H9 (cell line): ENCODE results near the gene SLC25A12. TPM values are rescaled to one million over a fixed set of nuclear protein-coding genes. Genes with fewer than 3 reads are reported as not detected.

Source experiments
- DNase-seq: peaks from one replicate; pipeline ENCODE4 v3.0.0-alpha.2; 2017
- H2AFZ ChIP-seq: one replicate; pipeline ENCODE4 v1.6.1; 2013; ENCODE audit warnings: mild to moderate bottlenecking, low read length, control low read depth, moderate library complexity
- H2AK5ac ChIP-seq: 2 replicates; pipeline ENCODE4 v1.6.1; 2013; ENCODE audit warnings: low read length, control low read depth, mixed read lengths; ENCODE audit not compliant: insufficient read length
- H2BK120ac ChIP-seq: one replicate; pipeline ENCODE4 v1.6.1; 2013; ENCODE audit warnings: low read depth, mild to moderate bottlenecking, low read length, control low read depth, inconsistent platforms; ENCODE audit not compliant: poor library complexity, severe bottlenecking
- H2BK12ac ChIP-seq: 2 replicates; pipeline ENCODE4 v1.6.1; 2013; ENCODE audit warnings: low read length, control low read depth, mixed read lengths, low read depth; ENCODE audit not compliant: insufficient read length
- H2BK15ac ChIP-seq: 2 replicates; pipeline ENCODE4 v1.6.1; 2013; ENCODE audit warnings: low read depth, low read length, control low read depth
- H2BK20ac ChIP-seq: one replicate; pipeline ENCODE4 v1.6.1; 2013; ENCODE audit warnings: low read depth, mild to moderate bottlenecking, low read length, control low read depth, inconsistent platforms; ENCODE audit not compliant: poor library complexity, severe bottlenecking
- H2BK5ac ChIP-seq: 2 replicates; pipeline ENCODE4 v1.6.1; 2013; ENCODE audit warnings: low read length, control low read depth, mixed read lengths; ENCODE audit not compliant: insufficient read length
- H3K14ac ChIP-seq: 2 replicates; pipeline ENCODE4 v1.6.1; 2013; ENCODE audit warnings: low read length, control low read depth; ENCODE audit not compliant: insufficient read depth
- H3K18ac ChIP-seq: 2 replicates; pipeline ENCODE4 v1.6.1; 2013; ENCODE audit warnings: low read depth, mild to moderate bottlenecking, mixed read lengths, low read length, control low read depth; ENCODE audit not compliant: insufficient read length
- H3K23ac ChIP-seq: 2 replicates; pipeline ENCODE4 v1.6.1; 2013; ENCODE audit warnings: low read length, control low read depth, mixed read lengths, low read depth; ENCODE audit not compliant: insufficient read length
- H3K23me2 ChIP-seq: 2 replicates; pipeline ENCODE4 v1.6.1; 2013; ENCODE audit warnings: low read depth, mild to moderate bottlenecking, mixed read lengths, low read length, control low read depth; ENCODE audit not compliant: insufficient read length, poor library complexity, severe bottlenecking
- H3K27ac ChIP-seq: 2 replicates; pipeline ENCODE4 v1.5.1; 2013; ENCODE audit warnings: low read length, control low read depth, mixed read lengths, low read depth; ENCODE audit not compliant: insufficient read length
- H3K27me3 ChIP-seq: 2 replicates; pipeline ENCODE4 v1.6.1; 2013; ENCODE audit warnings: low read length, control low read depth, inconsistent platforms; ENCODE audit not compliant: insufficient read depth
- H3K4ac ChIP-seq: 2 replicates; pipeline ENCODE4 v1.6.1; 2013; ENCODE audit warnings: low read depth, mild to moderate bottlenecking, control low read depth, inconsistent platforms, low read length, moderate library complexity
- H3K4me1 ChIP-seq: 2 replicates; pipeline ENCODE4 v1.6.1; 2013; ENCODE audit warnings: low read length, control low read depth, inconsistent platforms; ENCODE audit not compliant: insufficient read depth
- H3K4me2 ChIP-seq: 2 replicates; pipeline ENCODE4 v1.6.1; 2013; ENCODE audit warnings: low read length, control low read depth, mixed read lengths; ENCODE audit not compliant: insufficient read length, insufficient read depth
- H3K56ac ChIP-seq: 2 replicates; pipeline ENCODE4 v1.6.1; 2013; ENCODE audit warnings: low read depth, mild to moderate bottlenecking, mixed read lengths, low read length, control low read depth; ENCODE audit not compliant: insufficient read length
- H3K79me1 ChIP-seq: 2 replicates; pipeline ENCODE4 v1.6.1; 2013; ENCODE audit warnings: low read depth, mild to moderate bottlenecking, moderate library complexity, low read length, control low read depth, inconsistent platforms; ENCODE audit not compliant: insufficient read depth, poor library complexity, severe bottlenecking
- H3K79me2 ChIP-seq: 2 replicates; pipeline ENCODE4 v1.6.1; 2013; ENCODE audit warnings: low read length, control low read depth, inconsistent platforms; ENCODE audit not compliant: insufficient read depth
- H3K9ac ChIP-seq: 2 replicates; pipeline ENCODE4 v1.6.1; 2013; ENCODE audit warnings: low read length, control low read depth, mixed read lengths; ENCODE audit not compliant: insufficient read length; ENCODE audit errors: extremely low read depth
- H3K9me3 ChIP-seq: one replicate; pipeline ENCODE4 v1.6.1; 2013; ENCODE audit warnings: low read depth, low read length, inconsistent platforms; ENCODE audit not compliant: control insufficient read depth
- H3T11ph ChIP-seq: one replicate; pipeline ENCODE4 v1.6.1; 2013; ENCODE audit warnings: mild to moderate bottlenecking, low read length, control low read depth, inconsistent platforms
- H4K20me1 ChIP-seq: one replicate; pipeline ENCODE4 v1.6.1; 2013; ENCODE audit not compliant: control insufficient read depth, insufficient read length, insufficient read depth
- H4K5ac ChIP-seq: 2 replicates; pipeline ENCODE4 v1.6.1; 2013; ENCODE audit warnings: low read depth, mild to moderate bottlenecking, mixed read lengths, low read length, control low read depth; ENCODE audit not compliant: insufficient read length
- H4K8ac ChIP-seq: replicated peaks from 2 replicates; pipeline ENCODE4 v1.6.1; 2013; ENCODE audit warnings: low read length, control low read depth, mixed read lengths, low read depth; ENCODE audit not compliant: insufficient read length
- H4K91ac ChIP-seq: 2 replicates; pipeline ENCODE4 v1.6.1; 2013; ENCODE audit warnings: low read depth, mild to moderate bottlenecking, moderate library complexity, mixed read lengths, low read length, control low read depth; ENCODE audit not compliant: insufficient read length
- H3K27ac Mint-ChIP-seq, 3 experiments: 2 replicates in 2 of 3; 3 replicates in 1 of 3; pipeline ENCODE4 v1.8.0; 2020 to 2021; ENCODE audit warnings: mixed read lengths in 3 of 3, mild to moderate bottlenecking in 1 of 3, moderate library complexity in 1 of 3
- H3K27me3 Mint-ChIP-seq: 2 replicates; pipeline ENCODE4 v1.8.0; 2021; ENCODE audit warnings: low read depth, mild to moderate bottlenecking, moderate library complexity, mixed read lengths
- H3K36me3 Mint-ChIP-seq, 3 experiments: 2 replicates in 2 of 3; 3 replicates in 1 of 3; pipeline ENCODE4 v1.8.0; 2020 to 2021; ENCODE audit warnings: low read depth in 3 of 3, mixed read lengths in 3 of 3; ENCODE audit not compliant: insufficient read depth in 1 of 3
- H3K4me1 Mint-ChIP-seq, 2 experiments: 2 replicates each; pipeline ENCODE4 v1.8.0; 2020; ENCODE audit warnings: mixed read lengths in 2 of 2
- H3K4me3 Mint-ChIP-seq, 2 experiments: 2 replicates in 1 of 2; 3 replicates in 1 of 2; pipeline ENCODE4 v1.8.0; 2020 to 2021; ENCODE audit warnings: mild to moderate bottlenecking in 2 of 2, mixed read lengths in 2 of 2, moderate library complexity in 1 of 2
- H3K9me3 Mint-ChIP-seq, 2 experiments: 2 replicates in 1 of 2; 3 replicates in 1 of 2; pipeline ENCODE4 v1.8.0; 2020; ENCODE audit warnings: mild to moderate bottlenecking in 2 of 2, mixed read lengths in 2 of 2, moderate library complexity in 1 of 2
- WGBS: extraction: QIAGEN DNeasy Blood & Tissue Kit; methylation state at CpG from one replicate; pipeline ENCODE4 v1.1.7; 2013; ENCODE audit warnings: missing lambda C conversion rate, low lambda C conversion rate, mixed read lengths; ENCODE audit not compliant: insufficient read length; ENCODE audit errors: extremely low coverage; 5-methylcytosine and 5-hydroxymethylcytosine counted together
- total RNA-seq: library from RNA; stranded (reverse); gene quantifications from 2 replicates; pipeline ENCODE4 v1.2.1, GENCODE V29; 2021
- TF ChIP-seq, protein P1 (sequence below): fragments of 200-600 bp; sonication (generic); conservative IDR thresholded peaks from 3 replicates; pipeline ENCODE4 v1.8.0; 2021; ENCODE audit warnings: antibody characterized with exemption, mild to moderate bottlenecking

SLC25A12 gene
- total RNA-seq, 1 experiment from 2014 or later, result 10.1 TPM

DNA sequence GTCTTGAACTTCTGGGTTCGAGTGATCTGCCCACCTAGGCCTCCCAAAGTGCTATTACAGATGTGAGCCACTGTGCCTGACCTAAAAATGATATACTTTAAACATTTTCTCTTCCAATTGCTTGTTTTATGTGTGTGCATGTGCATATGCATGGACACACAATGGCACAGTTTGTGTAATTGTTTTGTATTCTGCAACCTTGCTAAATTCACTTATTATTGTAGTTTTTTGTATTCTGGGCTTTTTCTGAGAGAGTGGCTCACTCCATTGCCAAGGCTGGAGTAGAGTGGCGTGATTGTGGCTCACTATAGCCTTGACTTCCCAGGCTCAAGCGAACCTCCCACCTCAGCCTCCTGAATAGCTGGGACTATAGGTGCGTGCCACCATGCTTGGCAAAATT, 36.3 kb upstream of the SLC25A12 start:
- peak overlapping the region in 1 of 3 experiments; percentile 4; a peak in 1 of 7 replicates for H3K27ac Mint-ChIP-seq
- no peaks in the 10 kb centered on the region for H3K4me1 ChIP-seq
- no peak overlapping the region for H3K9ac ChIP-seq
- WGBS, result no CpG with 5 or more reads among the region's 4 CpGs
- no peak overlapping the region for H3K18ac ChIP-seq
- no peak overlapping the region for H3K23ac ChIP-seq
- H3K4me1 Mint-ChIP-seq, result no peaks in the 10 kb centered on the region
- H3K4me3 Mint-ChIP-seq, result no peak overlapping the region
- H3K79me1 ChIP-seq, result peaks cover 5% of the 10 kb centered on the region
- no peaks in the 10 kb centered on the region for H3K27me3 ChIP-seq
- no peak overlapping the region for H3K27ac ChIP-seq
- H3K4ac ChIP-seq, result no peak overlapping the region
- H4K5ac ChIP-seq, result no peak overlapping the region
- no peaks in the 10 kb centered on the region for H3K23me2 ChIP-seq
- H2BK15ac ChIP-seq, result no peak overlapping the region
- no peak overlapping the region for H2BK120ac ChIP-seq
- no peak overlapping the region for H2BK5ac ChIP-seq
- H4K20me1 ChIP-seq, result no peaks in the 10 kb centered on the region
- no peak overlapping the region for H3K14ac ChIP-seq
- H3T11ph ChIP-seq, result no peak overlapping the region
- no peak overlapping the region for H2AK5ac ChIP-seq
- DNase-seq, result no peak
- H2BK12ac ChIP-seq, result no peak overlapping the region
- no peak overlapping the region for H4K91ac ChIP-seq
- TF ChIP-seq, protein P1, sequence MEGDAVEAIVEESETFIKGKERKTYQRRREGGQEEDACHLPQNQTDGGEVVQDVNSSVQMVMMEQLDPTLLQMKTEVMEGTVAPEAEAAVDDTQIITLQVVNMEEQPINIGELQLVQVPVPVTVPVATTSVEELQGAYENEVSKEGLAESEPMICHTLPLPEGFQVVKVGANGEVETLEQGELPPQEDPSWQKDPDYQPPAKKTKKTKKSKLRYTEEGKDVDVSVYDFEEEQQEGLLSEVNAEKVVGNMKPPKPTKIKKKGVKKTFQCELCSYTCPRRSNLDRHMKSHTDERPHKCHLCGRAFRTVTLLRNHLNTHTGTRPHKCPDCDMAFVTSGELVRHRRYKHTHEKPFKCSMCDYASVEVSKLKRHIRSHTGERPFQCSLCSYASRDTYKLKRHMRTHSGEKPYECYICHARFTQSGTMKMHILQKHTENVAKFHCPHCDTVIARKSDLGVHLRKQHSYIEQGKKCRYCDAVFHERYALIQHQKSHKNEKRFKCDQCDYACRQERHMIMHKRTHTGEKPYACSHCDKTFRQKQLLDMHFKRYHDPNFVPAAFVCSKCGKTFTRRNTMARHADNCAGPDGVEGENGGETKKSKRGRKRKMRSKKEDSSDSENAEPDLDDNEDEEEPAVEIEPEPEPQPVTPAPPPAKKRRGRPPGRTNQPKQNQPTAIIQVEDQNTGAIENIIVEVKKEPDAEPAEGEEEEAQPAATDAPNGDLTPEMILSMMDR, result no peak
- peaks cover 22 to 54% (median 45%) of the 10 kb centered on the region in 3 experiments; a peak in 6 of 7 replicates for H3K36me3 Mint-ChIP-seq
- H3K56ac ChIP-seq, result no peak overlapping the region
- no peak overlapping the region for H2AFZ ChIP-seq
- H3K4me2 ChIP-seq, result no peak overlapping the region
- H4K8ac ChIP-seq, result no peak overlapping the region
- no peaks in the 10 kb centered on the region for H3K9me3 Mint-ChIP-seq
- peaks cover 6% of the 10 kb centered on the region; the same call in 1 of the 2 replicates for H3K79me2 ChIP-seq
- no peaks in the 10 kb centered on the region for H3K9me3 ChIP-seq
- H3K27me3 Mint-ChIP-seq, result no peaks in the 10 kb centered on the region
- H2BK20ac ChIP-seq, result no peak overlapping the region
